ENCODE results near the gene TNS3.

Gene TNS3

GRCh38 chr7:47393406-47393805 lies 188.5 kb downstream of the TNS3 start:
- in situ Hi-C loops (cut with HindIII; ENCODE audit: low sequenced_read_pairs), result no loop called here

GRCh38 chr7:47392241-47392759 lies 189.6 kb downstream of the TNS3 start:
- in situ Hi-C loops (cut with HindIII; ENCODE audit: low sequenced_read_pairs), result no loop called here

- in situ Hi-C loops (cut with HindIII; ENCODE audit: low sequenced_read_pairs), result no loop called here
These were observed 190.2 kb downstream of the TNS3 start for GRCh38 chr7:47391726-47392125.

GRCh38 chr7:47390914-47391313 lies 191.0 kb downstream of the TNS3 start:
- in situ Hi-C loops (cut with HindIII; ENCODE audit: low sequenced_read_pairs), result no loop called here

GRCh38 chr7:47389923-47390630 lies 191.8 kb downstream of the TNS3 start:
- in situ Hi-C loops (cut with HindIII; ENCODE audit: low sequenced_read_pairs), result no loop called here

- in situ Hi-C loops (cut with HindIII; ENCODE audit: low sequenced_read_pairs), result no loop called here
These were observed 192.6 kb downstream of the TNS3 start for GRCh38 chr7:47389171-47389922.

- in situ Hi-C loops (cut with HindIII; ENCODE audit: low sequenced_read_pairs), result no loop called here
These were observed 194.4 kb downstream of the TNS3 start for GRCh38 chr7:47387506-47387905.

GRCh38 chr7:47386273-47386835 lies 195.6 kb downstream of the TNS3 start:
- in situ Hi-C loops (cut with HindIII; ENCODE audit: low sequenced_read_pairs), result no loop called here

- in situ Hi-C loops (cut with HindIII; ENCODE audit: low sequenced_read_pairs), result no loop called here
These were observed 196.3 kb downstream of the TNS3 start for GRCh38 chr7:47385536-47386125.

- in situ Hi-C loops (cut with HindIII; ENCODE audit: low sequenced_read_pairs), result no loop called here
These were observed 197.0 kb downstream of the TNS3 start for GRCh38 chr7:47384755-47385535.

- in situ Hi-C loops (cut with HindIII; ENCODE audit: low sequenced_read_pairs), result no loop called here
These were observed 198.0 kb downstream of the TNS3 start for GRCh38 chr7:47383696-47384445.

GRCh38 chr7:47383072-47383471 lies 198.8 kb downstream of the TNS3 start:
- in situ Hi-C loops (cut with HindIII; ENCODE audit: low sequenced_read_pairs), result no loop called here

GRCh38 chr7:47382200-47382599 lies 199.7 kb downstream of the TNS3 start:
- in situ Hi-C loops (cut with HindIII; ENCODE audit: low sequenced_read_pairs), result no loop called here

- in situ Hi-C loops (cut with HindIII; ENCODE audit: low sequenced_read_pairs), result no loop called here
These were observed 200.8 kb downstream of the TNS3 start for GRCh38 chr7:47381134-47381495.

- in situ Hi-C loops (cut with HindIII; ENCODE audit: low sequenced_read_pairs), result no loop called here
These were observed 201.4 kb downstream of the TNS3 start for GRCh38 chr7:47380325-47381133.

GRCh38 chr7:47379629-47380324 lies 202.1 kb downstream of the TNS3 start:
- in situ Hi-C loops (cut with HindIII; ENCODE audit: low sequenced_read_pairs), result no loop called here

GRCh38 chr7:47378728-47379395 lies 203.0 kb downstream of the TNS3 start:
- in situ Hi-C loops (cut with HindIII; ENCODE audit: low sequenced_read_pairs), result no loop called here

- in situ Hi-C loops (cut with HindIII; ENCODE audit: low sequenced_read_pairs), result no loop called here
These were observed 204.2 kb downstream of the TNS3 start for GRCh38 chr7:47377741-47378140.
